H1 (cell line): ENCODE results near the gene FAM237A. TPM values are rescaled to one million over a fixed set of nuclear protein-coding genes. Genes with fewer than 3 reads are reported as not detected.

ENCODE experiments used
- CBX5 ChIP-seq: fragments of 300-800, 300-1000 bp; sonication (generic); IDR thresholded peaks from 2 replicates; pipeline ENCODE4 v1.7.1; 2016; ENCODE audit warnings: antibody characterized with exemption, low read length, low read depth
- CHD2 ChIP-seq: IDR thresholded peaks from 2 replicates; pipeline ENCODE4 v1.6.1; 2012; ENCODE audit warnings: low read length, improper control_type of control experiment
- CTBP2 ChIP-seq: IDR thresholded peaks from 2 replicates; pipeline ENCODE4 v1.7.0; 2011; ENCODE audit warnings: borderline replicate concordance, mild to moderate bottlenecking, moderate library complexity, mixed read lengths, low read length; ENCODE audit not compliant: insufficient read depth, insufficient read length
- POLR2A ChIP-seq, 2 experiments: IDR thresholded peaks; 1 replicate in 1 of 2; 2 replicates in 1 of 2; pipeline ENCODE4 v1.6.1; 2011; ENCODE audit warnings: low read depth in 2 of 2, low read length in 2 of 2, mild to moderate bottlenecking in 2 of 2; ENCODE audit errors: control extremely low read depth in 1 of 2
- POLR2AphosphoS5 ChIP-seq: IDR thresholded peaks from 2 replicates; pipeline ENCODE4 v1.6.1; 2011; ENCODE audit warnings: low read depth, low read length
- SIN3A ChIP-seq, 2 experiments: IDR thresholded peaks in 1 of 2; conservative IDR thresholded peaks in 1 of 2; 2 replicates each; pipeline ENCODE4 v1.6.1; 2011 to 2012; ENCODE audit warnings: low read length in 2 of 2, improper control_type of control experiment in 1 of 2, low read depth in 1 of 2, mild to moderate bottlenecking in 1 of 2
- SIRT6 ChIP-seq: IDR thresholded peaks from one replicate; pipeline ENCODE4 v1.7.1; 2012; ENCODE audit warnings: low read length, inconsistent platforms
- polyA plus RNA-seq, 7 experiments: library from polyadenylated mRNA; depleted of rRNA in 3 of 7; stranded (reverse) in 5 of 7; unstranded in 2 of 7; fragments of >200 nt in 5 of 7; fragments of 200-250 nt in 2 of 7; gene quantifications; 1 replicate in 5 of 7; 2 replicates in 1 of 7; 4 replicates in 1 of 7; pipeline versions ENCODE4 v1.2.1 to v1.2.3, GENCODE V29; 2011 to 2013; ENCODE audit warnings: missing spikeins in 2 of 7, mixed read lengths in 2 of 7
- total RNA-seq: library from RNA; stranded (reverse); fragmentation: NEBNext Ultra II Directional; extraction: Animal tissue kit (Norgen Biotek cat#: 25700); gene quantifications from 2 replicates; pipeline ENCODE4 v1.2.1, GENCODE V29; 2021
- TF ChIP-seq, protein P1 (sequence below): fragments of 300-600 bp; sonication (generic); IDR thresholded peaks from 2 replicates; pipeline ENCODE4 v1.7.1; 2012; ENCODE audit warnings: low read length, moderate library complexity, mild to moderate bottlenecking, inconsistent platforms; ENCODE audit not compliant: insufficient replicate concordance
- TF ChIP-seq, protein P2 (sequence below): IDR thresholded peaks from 2 replicates; pipeline ENCODE4 v1.6.1; 2012; ENCODE audit warnings: inconsistent platforms
- TF ChIP-seq, protein P3 (sequence below): IDR thresholded peaks from 2 replicates; pipeline ENCODE4 v1.6.1; 2011; ENCODE audit warnings: low read length, improper control_type of control experiment

Gene FAM237A
- total and polyA plus RNA-seq, 2 of the 8 experiments (the other 6 are each of a cell fraction or from before 2014, with no cell fraction given): not detected

DNA sequence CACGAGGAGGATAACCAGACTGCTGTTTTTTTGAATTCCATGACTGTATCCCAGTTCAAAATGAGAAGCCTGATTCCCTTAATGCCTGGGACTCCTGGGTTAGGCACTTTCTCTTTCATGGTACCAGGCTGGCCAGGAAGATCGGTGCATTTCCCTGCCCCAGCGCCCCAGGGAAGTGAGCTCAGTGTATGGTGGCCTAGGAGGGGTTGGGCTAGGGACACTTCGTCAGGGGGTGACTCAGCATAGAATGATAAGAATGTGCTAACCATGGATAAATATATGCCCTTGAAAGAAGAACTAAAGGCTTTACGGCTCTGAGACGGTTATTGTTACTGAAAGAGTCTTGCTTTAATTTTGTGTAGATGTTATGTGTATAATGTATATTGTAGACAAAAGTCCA is 27.5 kb upstream of the FAM237A start (continued):
- TF ChIP-seq, protein P1, sequence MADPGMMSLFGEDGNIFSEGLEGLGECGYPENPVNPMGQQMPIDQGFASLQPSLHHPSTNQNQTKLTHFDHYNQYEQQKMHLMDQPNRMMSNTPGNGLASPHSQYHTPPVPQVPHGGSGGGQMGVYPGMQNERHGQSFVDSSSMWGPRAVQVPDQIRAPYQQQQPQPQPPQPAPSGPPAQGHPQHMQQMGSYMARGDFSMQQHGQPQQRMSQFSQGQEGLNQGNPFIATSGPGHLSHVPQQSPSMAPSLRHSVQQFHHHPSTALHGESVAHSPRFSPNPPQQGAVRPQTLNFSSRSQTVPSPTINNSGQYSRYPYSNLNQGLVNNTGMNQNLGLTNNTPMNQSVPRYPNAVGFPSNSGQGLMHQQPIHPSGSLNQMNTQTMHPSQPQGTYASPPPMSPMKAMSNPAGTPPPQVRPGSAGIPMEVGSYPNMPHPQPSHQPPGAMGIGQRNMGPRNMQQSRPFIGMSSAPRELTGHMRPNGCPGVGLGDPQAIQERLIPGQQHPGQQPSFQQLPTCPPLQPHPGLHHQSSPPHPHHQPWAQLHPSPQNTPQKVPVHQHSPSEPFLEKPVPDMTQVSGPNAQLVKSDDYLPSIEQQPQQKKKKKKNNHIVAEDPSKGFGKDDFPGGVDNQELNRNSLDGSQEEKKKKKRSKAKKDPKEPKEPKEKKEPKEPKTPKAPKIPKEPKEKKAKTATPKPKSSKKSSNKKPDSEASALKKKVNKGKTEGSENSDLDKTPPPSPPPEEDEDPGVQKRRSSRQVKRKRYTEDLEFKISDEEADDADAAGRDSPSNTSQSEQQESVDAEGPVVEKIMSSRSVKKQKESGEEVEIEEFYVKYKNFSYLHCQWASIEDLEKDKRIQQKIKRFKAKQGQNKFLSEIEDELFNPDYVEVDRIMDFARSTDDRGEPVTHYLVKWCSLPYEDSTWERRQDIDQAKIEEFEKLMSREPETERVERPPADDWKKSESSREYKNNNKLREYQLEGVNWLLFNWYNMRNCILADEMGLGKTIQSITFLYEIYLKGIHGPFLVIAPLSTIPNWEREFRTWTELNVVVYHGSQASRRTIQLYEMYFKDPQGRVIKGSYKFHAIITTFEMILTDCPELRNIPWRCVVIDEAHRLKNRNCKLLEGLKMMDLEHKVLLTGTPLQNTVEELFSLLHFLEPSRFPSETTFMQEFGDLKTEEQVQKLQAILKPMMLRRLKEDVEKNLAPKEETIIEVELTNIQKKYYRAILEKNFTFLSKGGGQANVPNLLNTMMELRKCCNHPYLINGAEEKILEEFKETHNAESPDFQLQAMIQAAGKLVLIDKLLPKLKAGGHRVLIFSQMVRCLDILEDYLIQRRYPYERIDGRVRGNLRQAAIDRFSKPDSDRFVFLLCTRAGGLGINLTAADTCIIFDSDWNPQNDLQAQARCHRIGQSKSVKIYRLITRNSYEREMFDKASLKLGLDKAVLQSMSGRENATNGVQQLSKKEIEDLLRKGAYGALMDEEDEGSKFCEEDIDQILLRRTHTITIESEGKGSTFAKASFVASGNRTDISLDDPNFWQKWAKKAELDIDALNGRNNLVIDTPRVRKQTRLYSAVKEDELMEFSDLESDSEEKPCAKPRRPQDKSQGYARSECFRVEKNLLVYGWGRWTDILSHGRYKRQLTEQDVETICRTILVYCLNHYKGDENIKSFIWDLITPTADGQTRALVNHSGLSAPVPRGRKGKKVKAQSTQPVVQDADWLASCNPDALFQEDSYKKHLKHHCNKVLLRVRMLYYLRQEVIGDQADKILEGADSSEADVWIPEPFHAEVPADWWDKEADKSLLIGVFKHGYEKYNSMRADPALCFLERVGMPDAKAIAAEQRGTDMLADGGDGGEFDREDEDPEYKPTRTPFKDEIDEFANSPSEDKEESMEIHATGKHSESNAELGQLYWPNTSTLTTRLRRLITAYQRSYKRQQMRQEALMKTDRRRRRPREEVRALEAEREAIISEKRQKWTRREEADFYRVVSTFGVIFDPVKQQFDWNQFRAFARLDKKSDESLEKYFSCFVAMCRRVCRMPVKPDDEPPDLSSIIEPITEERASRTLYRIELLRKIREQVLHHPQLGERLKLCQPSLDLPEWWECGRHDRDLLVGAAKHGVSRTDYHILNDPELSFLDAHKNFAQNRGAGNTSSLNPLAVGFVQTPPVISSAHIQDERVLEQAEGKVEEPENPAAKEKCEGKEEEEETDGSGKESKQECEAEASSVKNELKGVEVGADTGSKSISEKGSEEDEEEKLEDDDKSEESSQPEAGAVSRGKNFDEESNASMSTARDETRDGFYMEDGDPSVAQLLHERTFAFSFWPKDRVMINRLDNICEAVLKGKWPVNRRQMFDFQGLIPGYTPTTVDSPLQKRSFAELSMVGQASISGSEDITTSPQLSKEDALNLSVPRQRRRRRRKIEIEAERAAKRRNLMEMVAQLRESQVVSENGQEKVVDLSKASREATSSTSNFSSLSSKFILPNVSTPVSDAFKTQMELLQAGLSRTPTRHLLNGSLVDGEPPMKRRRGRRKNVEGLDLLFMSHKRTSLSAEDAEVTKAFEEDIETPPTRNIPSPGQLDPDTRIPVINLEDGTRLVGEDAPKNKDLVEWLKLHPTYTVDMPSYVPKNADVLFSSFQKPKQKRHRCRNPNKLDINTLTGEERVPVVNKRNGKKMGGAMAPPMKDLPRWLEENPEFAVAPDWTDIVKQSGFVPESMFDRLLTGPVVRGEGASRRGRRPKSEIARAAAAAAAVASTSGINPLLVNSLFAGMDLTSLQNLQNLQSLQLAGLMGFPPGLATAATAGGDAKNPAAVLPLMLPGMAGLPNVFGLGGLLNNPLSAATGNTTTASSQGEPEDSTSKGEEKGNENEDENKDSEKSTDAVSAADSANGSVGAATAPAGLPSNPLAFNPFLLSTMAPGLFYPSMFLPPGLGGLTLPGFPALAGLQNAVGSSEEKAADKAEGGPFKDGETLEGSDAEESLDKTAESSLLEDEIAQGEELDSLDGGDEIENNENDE: no peak
- TF ChIP-seq CBX5: no peak
- no peak for TF ChIP-seq SIRT6
- no peak for TF ChIP-seq SIN3A (conservative IDR thresholded peaks at IDR 0.05 in 1 of 2, IDR thresholded peaks at IDR 0.05 in 1 of 2; ENCODE audit: low read depth in 1 of 2, low read length in 2 of 2)
- TF ChIP-seq, protein P2, sequence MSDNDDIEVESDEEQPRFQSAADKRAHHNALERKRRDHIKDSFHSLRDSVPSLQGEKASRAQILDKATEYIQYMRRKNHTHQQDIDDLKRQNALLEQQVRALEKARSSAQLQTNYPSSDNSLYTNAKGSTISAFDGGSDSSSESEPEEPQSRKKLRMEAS: no peak
- no peak for TF ChIP-seq POLR2AphosphoS5
- TF ChIP-seq CHD2: no peak
- no peak for TF ChIP-seq CTBP2
- TF ChIP-seq, protein P3, sequence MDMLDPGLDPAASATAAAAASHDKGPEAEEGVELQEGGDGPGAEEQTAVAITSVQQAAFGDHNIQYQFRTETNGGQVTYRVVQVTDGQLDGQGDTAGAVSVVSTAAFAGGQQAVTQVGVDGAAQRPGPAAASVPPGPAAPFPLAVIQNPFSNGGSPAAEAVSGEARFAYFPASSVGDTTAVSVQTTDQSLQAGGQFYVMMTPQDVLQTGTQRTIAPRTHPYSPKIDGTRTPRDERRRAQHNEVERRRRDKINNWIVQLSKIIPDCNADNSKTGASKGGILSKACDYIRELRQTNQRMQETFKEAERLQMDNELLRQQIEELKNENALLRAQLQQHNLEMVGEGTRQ: no peak
- no peak for TF ChIP-seq POLR2A (IDR thresholded peaks at IDR 0.05; ENCODE audit: control extremely low read depth in 1 of 2, low read depth in 2 of 2, low read length in 2 of 2)
